Sigmoid colon (tissue), 7 donors: ENCODE measurements around the gene SCN10A. TPM values are rescaled to one million over a fixed set of nuclear protein-coding genes. Genes with fewer than 3 reads are reported as not detected.
A peak's percentile ranks its signal among the peaks of the same experiment; 100 is the strongest.

Source experiments
- DNase-seq: peaks from one replicate; pipeline ENCODE4 v3.0.0-alpha.2; 2019
- H3K27ac ChIP-seq, 4 donors: fragments of 200-600 bp; sonication (generic); one replicate each; pipeline ENCODE4 v1.5.1; 2016 to 2019; ENCODE audit warnings: mild to moderate bottlenecking in 1 of 4
- H3K27me3 ChIP-seq, 3 donors: fragments of 200-600 bp; sonication (generic); one replicate each; pipeline ENCODE4 v1.5.1; 2019; ENCODE audit warnings: mild to moderate bottlenecking in 1 of 3
- H3K36me3 ChIP-seq, 4 donors: fragments of 200-600 bp; sonication (generic); one replicate each; pipeline ENCODE4 v1.5.1; 2016 to 2019
- H3K4me1 ChIP-seq, 4 donors: fragments of 200-600 bp; sonication (generic); one replicate each; pipeline ENCODE4 v1.5.1; 2017 to 2019
- H3K4me3 ChIP-seq, 4 donors: fragments of 200-600 bp; sonication (generic); one replicate each; pipeline ENCODE4 v1.5.1; 2017 to 2019; ENCODE audit warnings: mild to moderate bottlenecking in 2 of 4, moderate library complexity in 1 of 4
- H3K9me3 ChIP-seq, 4 donors: fragments of 200-600 bp in 3 of 4; sonication (generic) in 3 of 4; one replicate each; pipeline versions ENCODE4 v1.5.1 to v1.6.1; 2013 to 2019
- EP300 ChIP-seq, 4 donors: sonication (generic); formaldehyde crosslinking; IDR thresholded peaks; one replicate each; pipeline ENCODE4 v1.6.1; 2017; ENCODE audit warnings: antibody characterized with exemption in 4 of 4
- POLR2A ChIP-seq, 2 donors: fragments of 450-650 bp; IDR thresholded peaks; one replicate each; pipeline ENCODE4 v1.6.1; 2016; ENCODE audit warnings: antibody characterized with exemption in 2 of 2, mild to moderate bottlenecking in 2 of 2, moderate library complexity in 2 of 2
- POLR2AphosphoS5 ChIP-seq, 4 donors: sonication (generic); formaldehyde crosslinking; IDR thresholded peaks; one replicate each; pipeline ENCODE4 v1.6.1; 2017; ENCODE audit warnings: antibody characterized with exemption in 4 of 4
- WGBS, 2 donors: extraction: QIAGEN DNeasy Blood & Tissue Kit; methylation state at CpG; one replicate each; pipeline ENCODE4 v1.1.7; 2013; 5-methylcytosine and 5-hydroxymethylcytosine counted together
- intact Hi-C: fragments of 100-400 bp; cut with DNase I; formaldehyde crosslinking; loops from one replicate; pipeline ENCODE4 v1.15.1; 2023
- polyA plus RNA-seq, 3 donors: library from polyadenylated mRNA; stranded (reverse); fragments of 200-250 nt; gene quantifications; one replicate each; pipeline ENCODE4 v1.2.3, GENCODE V29; 2013
- total RNA-seq, 4 donors: library from RNA; depleted of rRNA; stranded (reverse); fragments of >200 nt; gene quantifications; one replicate each; pipeline ENCODE4 v1.1.0, GENCODE V29; 2016
- TF ChIP-seq, protein P1 (sequence below), 4 experiments: fragments of 450-650 bp in 3 of 4; fragments of 200-600 bp in 1 of 4; IDR thresholded peaks; one replicate each; pipeline ENCODE4 v1.5.1; 2016 to 2019; ENCODE audit warnings: antibody characterized with exemption in 4 of 4, mild to moderate bottlenecking in 3 of 4, moderate library complexity in 2 of 4
- donor health status: healthy with polysubstance abuse.
- donor health status: Bipolar disorder and iron deficiency.
- donor health status: healthy.

Gene SCN10A
- total and polyA plus RNA-seq, 7 donors = not detected

- Histone ChIP-seq H3K36me3 (no peaks in the 10 kb centered on the region), H3K9me3 (peaks cover 0 to 3% (median 0%) of the 10 kb centered on the region in 4 donors), H3K27me3 (no peaks in the 10 kb centered on the region), H3K4me1 (no peaks in the 10 kb centered on the region), H3K27ac (no peak overlapping the region), H3K4me3 (no peak overlapping the region)
- DNase-seq = no peak
- TF ChIP-seq, protein P1, sequence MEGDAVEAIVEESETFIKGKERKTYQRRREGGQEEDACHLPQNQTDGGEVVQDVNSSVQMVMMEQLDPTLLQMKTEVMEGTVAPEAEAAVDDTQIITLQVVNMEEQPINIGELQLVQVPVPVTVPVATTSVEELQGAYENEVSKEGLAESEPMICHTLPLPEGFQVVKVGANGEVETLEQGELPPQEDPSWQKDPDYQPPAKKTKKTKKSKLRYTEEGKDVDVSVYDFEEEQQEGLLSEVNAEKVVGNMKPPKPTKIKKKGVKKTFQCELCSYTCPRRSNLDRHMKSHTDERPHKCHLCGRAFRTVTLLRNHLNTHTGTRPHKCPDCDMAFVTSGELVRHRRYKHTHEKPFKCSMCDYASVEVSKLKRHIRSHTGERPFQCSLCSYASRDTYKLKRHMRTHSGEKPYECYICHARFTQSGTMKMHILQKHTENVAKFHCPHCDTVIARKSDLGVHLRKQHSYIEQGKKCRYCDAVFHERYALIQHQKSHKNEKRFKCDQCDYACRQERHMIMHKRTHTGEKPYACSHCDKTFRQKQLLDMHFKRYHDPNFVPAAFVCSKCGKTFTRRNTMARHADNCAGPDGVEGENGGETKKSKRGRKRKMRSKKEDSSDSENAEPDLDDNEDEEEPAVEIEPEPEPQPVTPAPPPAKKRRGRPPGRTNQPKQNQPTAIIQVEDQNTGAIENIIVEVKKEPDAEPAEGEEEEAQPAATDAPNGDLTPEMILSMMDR (IDR thresholded peaks at IDR 0.05) = no peak
- intact Hi-C loops = no loop called here
Observed at GRCh38 chr3:38773528-38773927, 42.5 kb downstream of the SCN10A start.

DNA sequence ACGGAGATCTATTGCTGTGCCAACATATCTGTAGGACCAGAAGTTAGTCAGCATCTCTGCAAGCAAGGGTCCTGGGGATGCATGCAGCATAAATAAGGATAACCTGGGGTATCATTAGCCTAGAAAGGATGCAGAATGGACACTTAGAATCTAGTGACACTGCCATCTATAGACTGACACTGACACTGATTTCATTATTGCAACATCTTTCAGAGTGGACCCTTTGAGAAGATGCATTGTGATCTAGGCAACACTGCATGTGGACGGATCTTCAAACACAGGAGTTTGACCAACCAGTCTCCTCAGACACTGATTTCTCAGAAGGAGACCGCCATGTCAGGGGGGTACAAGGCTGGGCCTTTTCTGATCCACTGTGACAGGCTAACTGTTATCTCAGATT is 52.4 kb downstream of the SCN10A start:
- no peaks in the 10 kb centered on the region for H3K36me3 ChIP-seq
- WGBS, 2 donors = 54 to 56% methylated on average over 3 of the region's 3 CpGs
- H3K27me3 ChIP-seq = no peaks in the 10 kb centered on the region
- peaks cover 0 to 7% (median under 1%) of the 10 kb centered on the region in 4 donors for H3K9me3 ChIP-seq
- DNase-seq = no peak
- no peak overlapping the region for H3K27ac ChIP-seq
- H3K4me3 ChIP-seq = no peak overlapping the region
- H3K4me1 ChIP-seq = no peaks in the 10 kb centered on the region
- TF ChIP-seq POLR2A (IDR thresholded peaks at IDR 0.05) = no peak
- TF ChIP-seq EP300 (IDR thresholded peaks at IDR 0.05) = no peak
- TF ChIP-seq, protein P1 (IDR thresholded peaks at IDR 0.05) = no peak
- no peak for TF ChIP-seq POLR2AphosphoS5 (IDR thresholded peaks at IDR 0.05)
- intact Hi-C loops = no loop called here

DNA sequence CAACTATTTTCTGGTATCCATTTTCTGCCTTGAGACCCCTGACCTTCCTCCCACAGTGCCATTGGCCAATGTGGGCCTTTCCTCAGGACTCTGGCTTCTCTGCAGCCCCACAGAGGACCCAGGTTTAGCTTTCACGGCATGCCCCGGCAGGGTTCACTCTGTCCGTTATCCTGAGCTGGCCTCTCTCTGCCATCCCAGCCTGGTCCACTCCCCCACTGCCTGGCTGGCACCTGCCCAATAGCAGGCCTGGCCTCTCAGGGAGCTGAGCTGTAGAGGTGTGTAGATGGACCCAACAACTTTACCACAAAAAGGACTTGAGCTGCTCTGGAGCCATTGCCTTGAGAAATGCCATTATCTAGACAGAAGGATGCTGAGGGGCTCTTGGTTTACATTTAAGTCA is 57.5 kb downstream of the SCN10A start:
- Histone ChIP-seq H3K27me3 (no peaks in the 10 kb centered on the region), H3K9me3 (peaks cover 0 to 7% (median 0%) of the 10 kb centered on the region in 4 donors), H3K4me1 (no peaks in the 10 kb centered on the region), H3K36me3 (no peaks in the 10 kb centered on the region), H3K4me3 (no peak overlapping the region), H3K27ac (no peak overlapping the region)
- peak; percentile 27 for DNase-seq
- intact Hi-C loops = no loop called here
- TF ChIP-seq, protein P1 (IDR thresholded peaks at IDR 0.05) = no peak
- TF ChIP-seq POLR2AphosphoS5 (IDR thresholded peaks at IDR 0.05) (no peak), EP300 (IDR thresholded peaks at IDR 0.05) (no peak), POLR2A (IDR thresholded peaks at IDR 0.05) (no peak)
- WGBS, 2 donors = 75 to 92% methylated on average over 3 of the region's 3 CpGs

- intact Hi-C loops = no loop called here
Observed at GRCh38 chr3:38757721-38758120, 58.3 kb downstream of the SCN10A start.

GRCh38 chr3:38756892-38757291 is 59.1 kb downstream of the SCN10A start:
- no peaks in the 10 kb centered on the region for H3K36me3 ChIP-seq
- intact Hi-C loops = no loop called here
- no peak for TF ChIP-seq EP300 (IDR thresholded peaks at IDR 0.05)
- TF ChIP-seq POLR2A (IDR thresholded peaks at IDR 0.05) = no peak
- no peak for TF ChIP-seq POLR2AphosphoS5 (IDR thresholded peaks at IDR 0.05)
- H3K27ac ChIP-seq = no peak overlapping the region
- no peak for DNase-seq
- no peaks in the 10 kb centered on the region for H3K27me3 ChIP-seq
- 69 to 76% methylated on average over 5 of the region's 5 CpGs for WGBS, 2 donors
- peaks cover 0 to 7% (median 0%) of the 10 kb centered on the region in 4 donors for H3K9me3 ChIP-seq
- H3K4me1 ChIP-seq = no peaks in the 10 kb centered on the region
- no peak overlapping the region for H3K4me3 ChIP-seq

More at GRCh38 chr3:38757721-38758120, 58.3 kb downstream of the SCN10A start:
- no peak overlapping the region for H3K27ac ChIP-seq
- H3K9me3 ChIP-seq = peaks cover 0 to 7% (median 0%) of the 10 kb centered on the region in 4 donors
- H3K4me1 ChIP-seq = no peaks in the 10 kb centered on the region
- TF ChIP-seq POLR2AphosphoS5 (IDR thresholded peaks at IDR 0.05) (no peak), EP300 (IDR thresholded peaks at IDR 0.05) (no peak), POLR2A (IDR thresholded peaks at IDR 0.05) (no peak)
- TF ChIP-seq, protein P1 (IDR thresholded peaks at IDR 0.05) = no peak
- H3K36me3 ChIP-seq = no peaks in the 10 kb centered on the region
- WGBS, 2 donors = 58 to 84% methylated on average over 4 of the region's 4 CpGs
- H3K4me3 ChIP-seq = no peak overlapping the region
- DNase-seq = no peak
- H3K27me3 ChIP-seq = no peaks in the 10 kb centered on the region
